EH (cell line): ENCODE results near the gene HDAC7.

Experiments used
- DNase-seq: peaks from one replicate; pipeline ENCODE4 v3.0.0-alpha.2; 2015; ENCODE audit warnings: low read depth

HDAC7 gene

GRCh38 chr12:47791874-47792273 is 27.8 kb downstream of the HDAC7 start:
- DNase-seq: no peak

GRCh38 chr12:47791351-47791746 is 28.4 kb downstream of the HDAC7 start:
- no peak for DNase-seq

- DNase-seq: no peak
Observed at GRCh38 chr12:47790676-47791350, 28.9 kb downstream of the HDAC7 start.

- DNase-seq: no peak
Observed at GRCh38 chr12:47789712-47790489, 29.8 kb downstream of the HDAC7 start.

- no peak for DNase-seq
Observed at GRCh38 chr12:47789141-47789540, 30.6 kb downstream of the HDAC7 start.

GRCh38 chr12:47787596-47788319 is 31.9 kb downstream of the HDAC7 start:
- no peak for DNase-seq

GRCh38 chr12:47786662-47787280 is 32.9 kb downstream of the HDAC7 start:
- DNase-seq: no peak

GRCh38 chr12:47785887-47786661 is 33.6 kb downstream of the HDAC7 start:
- DNase-seq: no peak

GRCh38 chr12:47785036-47785886 is 34.4 kb downstream of the HDAC7 start:
- no peak for DNase-seq

GRCh38 chr12:47783821-47784819 is 35.6 kb downstream of the HDAC7 start:
- no peak for DNase-seq

- no peak for DNase-seq
Observed at GRCh38 chr12:47783024-47783755, 36.5 kb downstream of the HDAC7 start.

GRCh38 chr12:47782372-47782770 is 37.3 kb downstream of the HDAC7 start:
- no peak for DNase-seq

GRCh38 chr12:47781479-47782371 is 38.0 kb downstream of the HDAC7 start:
- no peak for DNase-seq

- DNase-seq: no peak
Observed at GRCh38 chr12:47779943-47780504, 39.7 kb downstream of the HDAC7 start.

GRCh38 chr12:47779301-47779942 is 40.3 kb downstream of the HDAC7 start:
- peak; percentile 86 for DNase-seq

- no peak for DNase-seq
Observed at GRCh38 chr12:47778881-47779280, 40.8 kb downstream of the HDAC7 start.
